Activated effector memory CD4-positive, alpha-beta T cell treated with anti-CD3 and anti-CD28 coated beads, Interleukin-2, amount 50 U/mL, for 16 hours (primary cell): ENCODE results near the gene TEDC1.

Experiments
- DNase-seq: peaks from one replicate; pipeline ENCODE4 v3.0.0-alpha.2; 2020

The TEDC1 gene

DNA sequence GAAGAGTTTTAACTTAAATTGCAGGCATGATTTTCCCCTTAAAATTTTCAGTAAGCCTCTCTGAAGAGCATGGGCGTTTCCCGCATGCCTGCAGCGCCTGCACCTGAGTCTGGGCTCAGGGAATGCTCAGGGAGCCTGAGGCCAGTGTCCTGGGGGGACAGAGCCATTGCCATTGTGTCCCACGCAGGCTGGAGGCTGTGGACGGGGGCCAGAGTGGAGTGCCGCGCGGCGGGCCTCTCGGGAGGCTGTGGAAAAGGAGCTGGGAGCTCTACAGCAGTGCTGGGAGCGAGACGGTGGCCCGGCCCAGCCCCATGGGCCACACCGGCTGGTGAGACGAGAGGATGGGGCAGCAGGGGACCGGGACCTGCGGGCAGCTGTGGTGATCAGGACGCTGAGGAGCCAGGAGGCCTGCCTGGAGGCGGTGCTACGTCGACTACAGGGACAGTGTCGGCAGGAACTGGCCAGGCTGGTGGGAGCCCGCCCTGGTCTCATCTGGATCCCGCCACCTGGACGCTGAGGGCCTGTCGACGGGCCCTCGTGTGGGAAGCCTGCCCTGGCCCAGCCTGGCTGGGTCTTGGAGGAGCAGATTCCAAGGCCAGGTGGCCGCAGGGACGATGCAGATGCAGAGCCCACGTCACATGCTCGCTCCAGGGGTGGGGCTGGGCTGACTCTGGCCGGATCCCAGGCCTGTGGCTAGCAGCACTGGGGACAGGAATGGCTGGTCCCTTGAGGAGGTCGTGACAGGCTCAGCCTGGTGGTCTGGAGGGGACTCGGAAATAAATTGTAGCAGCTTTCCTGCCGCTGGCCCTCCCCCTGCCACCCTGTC, 7.6 kb downstream of the TEDC1 start:
- no peak for DNase-seq

DNA sequence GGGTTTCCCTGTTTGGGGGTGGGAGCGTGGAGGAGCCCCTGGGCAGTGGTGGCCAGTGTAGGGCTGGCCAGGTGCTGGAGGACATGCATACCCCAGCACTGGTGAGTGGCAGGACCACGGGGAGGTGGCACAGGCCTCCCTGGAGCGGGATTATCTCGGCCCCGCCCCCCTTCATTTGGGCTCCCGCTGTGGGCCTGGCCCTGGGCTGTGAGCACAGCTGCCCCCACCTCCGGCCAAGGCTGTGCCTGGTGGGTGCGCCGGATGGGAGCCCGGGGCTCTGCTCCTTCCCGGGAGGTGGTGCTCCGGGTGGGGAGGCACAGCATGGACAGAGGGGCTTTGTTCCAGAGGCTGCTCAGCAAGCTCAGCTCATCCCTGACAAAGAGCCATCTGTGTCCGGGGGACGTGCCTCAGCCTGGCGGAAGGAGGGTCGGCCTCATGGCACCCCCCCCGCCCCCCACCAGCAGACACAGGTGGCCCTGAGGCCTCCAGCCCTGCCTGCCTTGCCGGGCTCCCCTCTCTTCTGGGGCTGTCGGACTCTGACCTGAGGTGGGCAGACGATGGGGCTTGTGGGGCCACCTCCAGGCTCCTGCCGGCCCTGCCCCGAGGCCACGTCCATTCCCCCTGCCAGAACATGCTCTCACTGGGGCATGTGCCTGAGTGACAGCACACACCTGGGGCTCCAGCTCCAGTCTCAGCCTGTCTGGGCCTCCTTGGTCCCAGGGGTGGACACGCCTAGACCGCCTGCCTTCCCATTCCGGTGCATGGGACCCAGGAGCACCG, 8.4 kb downstream of the TEDC1 start:
- DNase-seq: no peak

DNA sequence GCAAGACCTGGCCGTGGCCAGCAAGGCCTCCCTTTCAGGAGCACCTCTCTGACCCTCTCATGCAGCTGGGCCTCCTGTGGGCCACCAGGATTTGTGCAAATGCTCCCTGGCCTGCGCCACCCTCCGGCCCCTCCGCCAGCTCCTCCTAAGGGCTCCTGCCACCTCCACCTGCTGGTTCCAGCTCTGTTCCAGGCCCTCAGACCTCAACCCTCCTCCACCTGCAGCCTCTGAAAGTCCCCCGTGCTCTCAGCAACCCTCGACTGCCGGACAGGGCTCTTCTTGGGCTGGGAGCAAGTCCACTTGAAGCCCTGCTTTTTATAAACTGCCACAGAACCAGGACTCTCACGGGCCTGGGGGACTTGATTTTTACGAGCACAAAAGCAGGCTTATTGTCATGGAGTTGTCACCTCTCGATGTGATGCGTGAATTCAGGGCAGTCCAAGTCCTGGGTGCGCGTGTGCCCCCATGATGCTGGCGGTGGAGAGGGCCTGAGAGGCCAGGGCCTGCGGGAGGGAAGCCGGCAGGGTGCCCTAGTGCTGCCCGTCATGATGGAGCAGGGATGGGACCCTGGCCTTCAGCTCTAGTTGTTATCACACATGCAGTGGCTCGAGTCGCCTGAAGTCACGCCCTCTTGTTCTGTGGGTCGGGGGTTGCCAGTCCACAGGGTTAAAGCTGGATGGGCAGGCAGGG, 9.1 kb downstream of the TEDC1 start:
- no peak for DNase-seq

DNA sequence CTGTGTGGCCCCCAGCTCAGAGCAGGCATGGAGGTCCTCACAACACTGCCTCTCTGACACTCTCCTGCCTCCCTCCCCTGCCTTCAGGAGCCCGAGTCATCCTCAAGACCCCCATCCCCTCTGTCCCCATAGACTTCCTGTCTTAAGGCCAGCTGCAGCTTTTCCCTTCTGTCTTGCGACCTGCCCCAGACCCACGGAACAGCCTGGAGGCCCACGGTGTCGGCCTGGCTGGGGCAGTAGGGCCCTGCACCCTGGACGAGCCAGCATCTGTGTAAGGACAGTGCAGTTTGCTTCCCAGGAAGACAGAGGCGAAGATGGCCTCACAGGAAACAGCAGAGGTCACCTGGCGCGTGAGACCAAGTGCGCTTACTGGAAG, 9.7 kb downstream of the TEDC1 start:
- DNase-seq: no peak

DNA sequence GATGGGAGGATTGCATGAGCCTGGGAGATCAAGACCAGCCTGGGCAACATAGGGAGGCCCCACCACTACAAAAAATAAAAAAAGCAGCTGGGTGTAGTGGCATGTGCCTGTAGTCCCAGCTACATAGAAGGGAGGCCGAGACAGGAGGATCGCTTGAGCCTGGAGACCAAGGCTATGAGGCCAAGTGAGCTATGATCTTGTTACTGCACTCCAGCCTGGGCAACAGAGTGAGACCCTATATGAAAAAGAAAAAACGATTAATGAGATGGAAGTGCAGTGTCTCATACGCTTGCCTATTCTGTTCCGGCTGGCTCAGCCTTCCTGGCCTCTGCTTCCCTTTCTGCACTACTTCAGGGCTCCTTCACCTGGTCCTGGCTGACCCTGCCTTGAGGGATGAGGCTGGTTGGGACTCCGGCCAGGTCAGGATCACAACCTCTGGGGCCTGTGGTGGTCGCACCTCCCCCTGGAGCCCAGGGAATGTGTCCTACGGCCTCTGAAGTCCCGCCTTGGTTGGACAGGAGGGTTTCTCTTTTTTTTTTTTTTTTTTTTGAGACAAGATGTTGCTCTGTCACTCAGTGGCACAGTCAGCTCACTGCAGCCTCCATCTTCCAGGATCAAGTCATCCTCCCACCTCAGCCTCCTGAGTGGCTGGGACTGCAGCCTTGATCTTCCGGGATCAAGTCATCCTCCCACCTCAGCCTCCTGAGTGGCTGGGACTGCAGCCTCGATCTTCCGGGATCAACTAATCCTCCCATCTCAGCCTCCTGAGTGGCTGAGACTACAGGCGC, 10.7 kb downstream of the TEDC1 start:
- DNase-seq: no peak

DNA sequence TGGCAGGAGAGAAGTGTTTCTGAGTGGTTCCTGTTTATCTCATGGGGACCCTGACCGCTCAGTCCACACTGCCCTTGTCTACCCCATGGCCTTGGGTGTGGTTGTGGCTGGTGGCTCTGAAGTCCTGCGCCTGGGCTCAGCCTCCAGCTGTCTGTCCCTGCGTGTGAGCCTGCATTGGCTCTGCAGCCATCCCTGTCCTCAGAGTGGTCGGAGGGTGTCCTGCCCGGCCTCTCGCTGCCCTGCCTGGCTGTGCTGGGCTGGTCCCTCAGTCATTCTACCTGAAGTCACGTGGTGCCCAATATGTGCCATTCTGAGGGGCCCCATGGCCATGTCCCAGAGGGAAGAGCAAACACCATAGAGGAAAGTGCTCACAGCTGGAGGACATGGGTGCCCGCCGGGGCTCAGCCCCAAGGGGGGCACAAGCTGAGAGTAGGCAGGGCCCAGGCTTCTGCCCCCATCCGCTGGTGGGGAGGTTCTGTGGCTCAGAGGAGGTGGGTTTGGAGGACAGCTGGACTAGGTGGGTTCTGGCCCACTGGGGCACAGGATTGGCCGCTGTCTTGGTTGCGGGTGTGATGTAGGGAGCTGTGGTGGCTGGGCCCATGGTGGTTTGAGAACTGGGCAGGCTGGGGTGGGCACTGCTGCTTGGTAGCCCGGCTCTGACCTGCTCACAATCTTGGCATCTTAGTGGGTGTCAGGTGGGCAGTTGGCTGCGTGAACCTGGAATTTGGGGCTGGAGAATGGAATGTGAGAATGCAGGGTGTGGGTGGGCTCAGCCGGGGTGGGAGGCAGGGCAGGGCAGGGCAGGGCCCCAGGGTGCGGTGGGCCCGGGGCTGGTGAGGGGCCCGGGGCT, 11.6 kb downstream of the TEDC1 start:
- DNase-seq: no peak

DNA sequence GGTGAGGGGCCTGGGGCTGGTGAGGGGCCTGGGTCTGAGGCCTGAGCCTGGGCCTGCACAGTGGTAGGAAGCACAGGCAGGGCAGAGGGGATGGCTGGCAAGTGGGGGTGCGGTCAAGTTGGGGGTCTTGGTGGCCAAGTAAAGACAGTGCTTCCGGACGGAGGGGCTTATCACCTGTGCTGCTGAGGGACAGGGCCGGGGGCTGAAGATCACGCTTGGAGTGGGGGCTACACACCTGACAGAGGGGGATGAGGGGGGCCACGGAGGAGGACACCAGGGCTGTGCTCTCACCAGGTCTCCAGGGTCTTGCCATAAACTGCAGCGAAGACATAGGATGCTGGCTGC, 12.2 kb downstream of the TEDC1 start:
- DNase-seq: no peak

DNA sequence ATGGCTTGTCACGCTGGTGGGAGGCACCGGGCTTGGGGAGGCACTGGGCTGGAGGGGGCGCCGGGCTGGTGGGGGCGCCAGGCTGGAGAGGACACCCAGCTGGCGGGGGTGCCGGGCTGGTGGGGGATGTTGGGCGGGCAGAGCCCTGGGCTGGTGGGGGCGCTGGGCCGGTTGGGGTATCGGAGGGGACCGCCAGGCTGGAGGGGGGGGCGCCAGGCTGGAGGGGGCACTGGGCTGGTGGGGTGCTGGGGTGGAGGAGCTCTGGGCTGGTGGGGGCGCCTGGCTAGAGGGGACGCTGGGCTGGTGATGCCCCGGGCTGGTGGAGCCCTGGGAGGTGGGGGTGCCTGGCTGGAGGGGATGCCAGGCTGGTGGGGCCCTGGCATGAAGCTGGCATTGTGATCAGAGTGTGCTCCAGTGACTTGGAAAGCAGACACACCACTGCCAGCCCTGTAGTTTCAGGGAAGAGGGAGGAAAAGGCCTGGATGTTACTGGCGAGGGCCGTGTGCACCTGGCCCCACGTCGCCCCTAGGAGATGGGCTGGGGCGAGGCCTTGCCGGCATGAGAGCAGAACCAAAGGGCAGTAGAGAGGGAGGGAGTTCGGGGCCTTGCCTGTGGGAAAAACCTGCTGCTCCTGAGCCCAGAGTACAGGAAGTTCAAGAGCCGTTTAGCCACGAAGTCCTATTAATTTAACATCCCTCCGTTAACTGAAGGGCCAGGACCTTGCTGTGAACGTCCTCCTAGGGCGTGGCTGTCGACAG, 13.1 kb downstream of the TEDC1 start:
- no peak for DNase-seq

DNA sequence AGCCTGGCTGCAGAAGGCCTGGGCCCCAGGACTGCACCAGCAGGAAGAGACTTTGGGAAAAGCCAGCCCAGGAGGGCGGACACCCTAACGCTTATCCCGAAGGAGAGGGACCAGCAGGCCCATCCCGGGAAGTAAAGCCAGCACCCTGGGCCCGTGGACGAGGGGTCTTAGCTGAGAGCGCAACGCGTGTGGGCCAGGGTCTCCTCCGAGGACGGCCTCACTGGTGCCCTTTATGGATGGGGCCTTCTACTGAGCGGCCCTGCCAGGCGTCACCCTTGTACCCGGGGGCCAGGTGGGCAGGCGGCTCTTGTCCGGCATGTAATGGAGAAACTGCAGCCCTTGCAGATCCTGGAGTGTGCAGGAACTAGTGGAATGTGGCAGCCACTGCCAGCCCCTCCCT, 14.1 kb downstream of the TEDC1 start:
- no peak for DNase-seq

DNA sequence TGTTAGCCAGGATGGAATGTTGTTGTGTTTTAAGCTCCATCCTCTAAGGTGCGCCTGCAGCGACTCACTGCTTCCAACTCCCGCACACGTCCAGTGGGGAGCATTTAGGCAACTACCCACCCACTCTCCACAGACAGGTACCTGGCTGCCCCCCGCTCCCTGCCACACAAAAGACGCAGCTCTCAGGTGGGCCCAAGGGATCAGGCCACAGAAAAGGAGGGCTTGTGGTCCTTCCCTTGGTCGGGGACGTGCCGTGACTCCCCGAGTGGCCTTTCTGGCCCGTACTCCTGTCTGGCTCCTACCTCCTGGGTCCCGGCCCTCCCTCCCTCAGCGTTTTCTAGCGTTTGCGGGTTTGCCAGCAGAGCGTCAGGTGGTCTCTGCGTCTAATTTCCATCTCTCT, 16.2 kb downstream of the TEDC1 start:
- DNase-seq: no peak

DNA sequence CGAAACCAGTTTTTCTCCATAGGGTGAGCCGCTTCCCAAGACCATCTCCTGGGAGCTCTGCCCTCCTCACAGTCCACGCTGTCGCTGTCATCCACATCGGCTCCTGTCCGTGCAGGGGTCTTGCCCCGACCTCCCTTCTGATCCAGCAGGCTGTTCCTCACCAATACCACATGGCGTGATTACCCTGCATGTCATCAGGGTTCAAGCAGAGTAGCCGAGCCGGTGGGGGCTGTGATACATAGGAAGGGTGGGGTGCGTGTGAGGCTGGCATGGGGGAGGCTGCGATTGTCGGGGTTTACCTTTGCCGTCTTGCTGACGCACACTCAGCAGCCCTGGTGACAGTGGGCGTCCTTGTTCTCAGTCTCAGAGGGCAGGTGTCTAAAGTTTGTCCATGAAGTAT, 17.0 kb downstream of the TEDC1 start:
- DNase-seq: no peak

DNA sequence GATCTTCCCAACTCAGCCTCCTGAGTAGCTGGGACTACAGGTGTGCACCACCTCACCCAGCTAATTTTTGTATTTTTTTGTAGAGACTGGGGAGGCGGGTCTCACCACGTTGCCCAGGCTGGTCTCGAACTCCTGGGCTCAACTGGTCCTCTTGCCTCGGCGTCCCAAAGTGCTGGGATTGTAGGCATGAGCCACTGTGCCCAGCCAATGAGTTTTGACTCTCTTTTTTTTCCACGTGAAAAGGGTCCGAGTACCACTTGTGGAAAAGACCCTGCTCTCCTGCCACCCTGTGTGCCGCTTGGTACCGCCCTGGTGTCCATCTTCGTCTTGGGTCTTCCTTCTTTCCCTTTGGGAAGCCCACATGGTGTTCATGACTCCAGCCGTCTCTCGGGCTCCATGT, 17.6 kb downstream of the TEDC1 start:
- DNase-seq: no peak

DNA sequence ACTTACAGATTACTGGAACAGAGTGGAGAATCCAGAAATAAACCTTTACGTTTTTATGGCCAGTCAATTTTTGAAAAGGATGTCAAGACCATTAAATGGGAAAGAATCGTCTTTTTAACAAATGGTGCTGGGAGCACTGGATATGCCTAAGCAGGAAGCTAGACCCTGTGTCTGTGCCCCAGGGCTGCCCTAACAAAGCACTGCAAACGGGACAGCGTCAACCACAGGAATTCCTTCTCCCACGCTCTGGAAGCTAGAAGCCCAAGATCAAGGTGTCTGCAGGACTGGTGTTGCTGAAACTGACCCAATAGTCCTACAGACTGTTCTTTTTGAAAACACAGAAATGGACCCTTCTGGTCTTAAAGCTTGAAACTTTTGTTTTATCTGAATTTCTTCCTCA, 26.1 kb downstream of the TEDC1 start:
- no peak for DNase-seq

DNA sequence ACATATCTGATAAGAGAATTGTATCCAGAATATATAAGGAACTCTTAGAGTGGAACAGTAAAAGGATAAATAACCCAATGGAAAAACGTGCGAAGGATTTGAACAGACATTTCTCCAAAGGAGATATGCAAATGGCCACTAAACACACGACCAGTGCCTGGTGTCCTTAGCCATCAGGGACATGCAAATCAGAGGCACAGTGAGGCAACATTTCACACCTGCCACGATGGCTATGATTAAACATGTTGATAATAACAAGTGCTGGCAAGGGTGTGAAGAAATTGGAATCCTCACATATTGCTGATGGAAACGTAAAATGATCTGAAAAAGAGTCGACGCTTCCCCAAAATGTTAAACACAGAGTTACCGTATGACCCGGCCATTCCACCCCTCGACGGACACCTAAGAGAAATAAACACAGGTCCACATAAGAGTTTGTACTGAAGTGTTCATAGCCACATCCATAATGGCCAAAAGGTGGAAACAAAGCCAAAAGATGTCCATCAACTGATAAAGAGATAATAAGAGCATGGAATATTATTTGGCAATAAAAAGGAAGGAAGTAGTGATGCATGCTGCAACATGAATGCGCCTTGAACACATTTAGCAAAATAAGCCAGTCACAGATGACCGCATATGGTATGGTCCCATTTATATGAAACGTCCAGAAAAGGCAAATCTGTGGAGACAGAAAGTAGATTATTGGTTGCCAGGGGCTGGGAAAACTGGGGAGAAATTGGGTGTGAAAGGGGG, 29.1 kb downstream of the TEDC1 start:
- DNase-seq: no peak

DNA sequence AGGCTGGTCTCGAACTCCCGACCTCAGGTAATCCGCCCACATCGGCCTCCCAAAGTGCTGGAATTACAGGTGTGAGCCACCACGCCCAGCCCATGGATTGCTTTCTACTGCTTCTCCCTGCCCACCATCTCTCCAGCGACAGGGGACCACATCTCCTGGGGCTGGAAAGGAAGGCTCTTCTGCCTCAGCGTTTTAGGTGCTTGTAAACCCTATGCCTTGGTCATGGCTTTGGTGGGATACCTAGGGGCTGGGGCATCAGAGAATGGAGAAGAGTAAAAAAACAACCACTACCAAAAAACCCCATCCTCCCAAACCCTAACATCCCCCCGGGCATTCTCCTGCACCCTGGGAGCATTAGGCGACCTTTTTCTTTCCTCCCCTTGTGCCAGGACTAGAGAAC, 34.3 kb downstream of the TEDC1 start:
- no peak for DNase-seq

DNA sequence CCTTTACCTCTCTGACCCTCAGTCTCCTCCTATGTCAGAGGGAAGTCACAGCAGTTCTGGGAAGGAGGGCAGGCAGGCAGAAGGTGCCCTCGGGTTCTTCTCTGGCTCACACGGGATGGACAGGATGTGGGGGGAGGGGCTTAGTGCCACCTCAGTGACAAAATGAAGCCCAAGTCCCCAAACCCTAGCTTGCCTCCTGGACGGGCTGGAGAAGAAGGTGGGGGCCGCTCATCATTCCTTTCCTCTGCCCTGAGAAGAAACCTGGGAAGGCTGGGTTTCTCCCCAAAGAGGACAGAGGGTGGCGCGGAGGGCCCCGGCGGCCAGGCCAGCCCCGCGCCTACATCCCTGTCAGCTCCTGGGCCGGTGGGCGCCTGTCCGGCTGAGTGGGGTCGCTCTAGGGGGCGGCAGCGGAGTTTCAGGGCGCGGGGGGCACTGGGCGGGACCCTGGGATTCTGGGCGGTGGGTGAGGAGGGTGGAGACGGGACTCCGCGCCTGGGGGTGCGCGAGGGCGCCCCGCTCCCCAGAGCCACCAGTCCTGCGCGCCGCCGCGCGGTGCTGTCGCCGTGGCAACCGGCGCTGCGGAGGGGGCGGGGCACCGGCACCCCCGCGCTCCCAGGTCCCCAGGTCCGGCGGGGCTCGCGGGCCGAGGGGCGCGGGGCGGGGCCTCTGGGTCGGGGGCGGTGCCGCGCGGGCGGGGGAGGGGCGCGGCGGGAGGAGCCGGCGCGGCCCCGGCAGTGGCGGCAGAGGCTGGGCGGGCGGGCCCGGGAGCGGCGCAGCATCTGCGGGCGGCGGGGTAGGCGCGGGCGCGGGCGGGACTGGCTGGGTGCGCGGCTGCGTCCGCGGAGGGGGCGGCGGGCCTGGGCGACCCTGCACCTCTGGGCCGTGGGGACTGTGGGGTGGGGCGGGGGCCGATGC, 35.1 kb downstream of the TEDC1 start, which contains the start of gene TMEM121:
Gene TMEM121 (plus strand): TSS at position 723 of the 915 bp plus-strand sequence. CDS start 2,252 bp downstream, outside the sequence.
- peak; percentile 79 for DNase-seq

DNA sequence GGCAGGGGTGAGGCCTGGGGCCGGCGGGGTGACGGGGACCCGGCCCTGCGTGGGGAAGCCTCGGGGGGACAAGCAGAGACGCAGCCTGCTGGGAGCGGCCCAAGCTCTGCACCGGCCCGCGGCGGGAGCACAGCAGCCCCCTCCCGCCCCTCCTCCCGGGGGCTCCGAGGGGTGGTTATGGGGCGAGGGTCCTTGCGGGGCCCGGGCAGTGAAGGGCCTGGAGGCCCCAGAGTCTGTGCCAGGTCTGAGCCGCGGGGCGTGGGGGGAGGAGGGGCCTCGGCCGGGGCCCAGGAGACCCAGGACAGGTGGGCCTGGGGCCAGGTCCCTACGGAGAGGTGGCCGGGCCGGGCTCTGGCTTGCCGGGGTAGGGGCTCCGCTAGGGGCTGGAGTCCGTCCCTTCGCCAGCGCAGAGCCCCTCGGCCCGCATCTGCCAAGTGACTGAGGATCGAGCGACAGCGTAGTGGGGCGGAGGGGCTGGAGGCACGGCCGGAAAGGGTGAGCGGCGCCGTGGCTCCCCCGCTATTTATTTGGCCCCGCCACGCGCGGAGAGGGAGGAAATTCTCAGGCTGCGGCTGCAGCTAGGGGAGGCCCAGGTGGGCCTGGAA, 35.8 kb downstream of the TEDC1 start:
- DNase-seq: no peak

DNA sequence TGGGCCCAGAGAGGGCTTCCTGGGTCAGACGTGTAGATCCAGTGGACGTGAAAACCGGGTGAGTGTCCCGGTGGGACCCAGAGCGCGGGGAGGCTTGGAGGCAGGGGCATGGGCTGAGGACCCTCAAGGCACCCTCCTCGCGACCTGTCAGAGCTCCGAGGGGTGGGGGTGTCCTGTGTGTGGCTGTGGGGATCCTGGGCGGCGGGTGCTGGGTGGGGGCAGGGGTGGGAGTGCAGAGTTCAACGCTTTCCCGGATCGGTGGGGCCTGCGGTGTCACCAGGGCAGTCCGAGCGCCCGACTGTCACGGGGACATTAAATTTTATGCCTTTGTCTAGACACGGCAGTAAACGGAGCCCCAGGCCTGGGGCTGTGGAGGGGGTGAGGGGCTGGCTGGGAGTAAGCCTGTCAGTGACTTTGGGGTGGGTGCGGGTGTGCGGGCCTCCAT, 36.4 kb downstream of the TEDC1 start:
- DNase-seq: no peak
